ENCODE results near the gene CLCN6. TPM values are rescaled to one million over a fixed set of nuclear protein-coding genes. Genes with fewer than 3 reads are reported as not detected.

Gene CLCN6
- total RNA-seq, 1 donor from 2014 or later, result 6.8 TPM

- DNase-seq (ENCODE audit: low read depth), result no peak
- TF ChIP-seq CTCF (conservative IDR thresholded peaks at IDR 0.05; ENCODE audit: low read depth, low read length), result no peak
- no peak overlapping the region for H3K4me3 ChIP-seq (ENCODE audit: low read depth, low read length)
These were observed 35.5 kb downstream of the CLCN6 start for GRCh38 chr1:11841245-11842153.

DNA sequence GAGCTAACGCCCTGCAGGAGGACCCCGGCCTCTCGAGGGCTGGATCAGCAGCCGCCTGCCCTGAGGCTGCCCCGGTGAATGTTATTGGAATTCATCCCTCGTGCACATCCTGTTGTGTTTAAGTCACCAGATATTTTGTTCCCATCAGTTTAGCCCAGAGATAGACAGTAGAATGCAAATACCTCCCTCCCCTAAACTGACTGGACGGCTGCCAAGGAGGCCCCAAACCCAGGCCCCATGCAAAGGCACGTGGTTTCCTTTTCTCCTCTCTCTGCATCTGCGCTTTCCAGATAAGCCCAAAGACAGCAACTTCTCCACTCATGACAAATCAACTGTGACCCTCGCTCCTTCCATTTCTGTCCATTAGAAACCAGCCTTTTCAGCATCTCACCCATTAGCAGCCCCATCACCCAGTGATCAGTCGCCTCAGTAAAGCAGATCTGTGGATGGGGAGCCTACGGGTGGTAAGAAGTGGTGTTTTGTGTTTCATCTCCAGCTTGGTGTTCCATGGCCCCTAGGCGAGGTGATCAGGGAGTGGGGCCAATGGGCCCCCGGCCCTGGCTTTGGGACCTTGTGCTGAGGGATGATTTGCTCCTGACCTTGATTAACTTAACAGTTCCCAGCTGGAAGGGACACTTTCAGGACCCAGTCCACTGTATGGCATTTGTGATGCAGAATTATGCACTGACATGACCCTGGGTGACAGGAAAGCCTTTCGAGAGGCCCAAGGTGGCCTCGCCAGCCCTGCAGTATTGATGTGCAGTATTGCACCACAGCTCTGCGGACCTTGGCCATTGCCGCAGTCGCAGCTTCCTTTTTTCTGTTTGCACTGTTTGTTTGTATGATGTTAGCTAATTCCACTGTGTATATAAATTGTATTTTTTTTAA is 36.4 kb downstream of the CLCN6 start:
- DNase-seq (ENCODE audit: low read depth), result no peak
- H3K4me3 ChIP-seq (ENCODE audit: low read depth, low read length), result no peak overlapping the region
- TF ChIP-seq CTCF (conservative IDR thresholded peaks at IDR 0.05; ENCODE audit: low read depth, low read length), result no peak

DNA sequence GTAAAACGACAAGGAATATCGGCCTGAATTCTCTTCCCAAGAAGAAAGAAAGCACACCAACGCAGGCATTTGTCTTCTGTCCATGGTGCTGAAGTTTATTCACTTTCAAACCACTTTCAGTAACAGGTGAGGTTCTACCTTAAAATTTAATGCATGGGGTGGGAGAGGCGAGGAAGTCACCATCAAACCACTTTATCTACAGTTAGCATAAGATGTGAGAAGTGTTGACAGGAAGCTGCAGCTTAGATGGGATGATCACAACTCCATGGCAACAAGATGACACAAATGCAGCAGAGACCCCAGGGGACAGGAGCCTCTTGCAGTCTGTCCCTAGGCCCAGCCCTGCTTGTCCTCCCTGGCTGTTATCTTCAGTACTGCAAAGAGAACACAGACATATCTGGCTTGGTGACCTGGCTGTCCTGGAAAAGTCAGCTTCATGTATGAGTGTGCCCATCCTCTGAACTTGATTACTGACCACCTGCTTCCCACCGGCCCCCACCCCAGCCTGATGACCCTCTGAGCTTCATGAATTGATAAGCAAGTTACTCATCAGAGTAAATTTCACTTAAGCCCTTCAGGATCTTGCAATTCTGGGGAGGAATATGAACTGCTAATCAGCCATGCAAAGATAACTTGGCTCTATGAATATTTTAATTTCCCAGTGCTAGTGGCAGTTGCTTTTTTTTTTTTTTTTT is 39.8 kb downstream of the CLCN6 start:
- H3K4me3 ChIP-seq (ENCODE audit: low read depth, low read length), result no peak overlapping the region
- TF ChIP-seq CTCF (conservative IDR thresholded peaks at IDR 0.05; ENCODE audit: low read depth, low read length), result no peak
- DNase-seq (ENCODE audit: low read depth), result no peak

GRCh38 chr1:11847667-11848372 is 41.8 kb downstream of the CLCN6 start, which contains the start of gene NPPA:
NPPA (minus strand) TSS chr1:11847783; CDS start chr1:11847684, 99 bp downstream.
- no peak within 1 kb of the TSS for H3K4me3 ChIP-seq (ENCODE audit: low read depth, low read length)
- no peak for DNase-seq (ENCODE audit: low read depth)
- TF ChIP-seq CTCF (conservative IDR thresholded peaks at IDR 0.05; ENCODE audit: low read depth, low read length), result no peak

DNA sequence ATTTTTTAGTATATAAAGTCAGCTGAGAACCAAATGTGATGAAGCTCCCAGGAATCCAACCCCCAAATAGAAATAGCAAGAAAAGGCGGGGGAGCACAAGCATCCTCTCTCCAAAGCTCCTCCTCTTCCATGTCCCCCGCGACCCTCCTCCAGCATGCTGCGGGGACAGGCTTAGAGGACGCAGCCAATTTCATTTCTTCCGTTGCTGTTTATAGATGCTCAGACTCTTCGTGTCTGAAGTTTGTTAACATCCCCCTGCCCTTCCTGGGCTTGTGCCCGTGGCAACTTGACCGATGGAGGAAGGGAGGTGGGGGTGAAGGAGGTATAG is 42.3 kb downstream of the CLCN6 start:
- no peak overlapping the region for H3K4me3 ChIP-seq (ENCODE audit: low read depth, low read length)
- DNase-seq (ENCODE audit: low read depth), result no peak
- TF ChIP-seq CTCF (conservative IDR thresholded peaks at IDR 0.05; ENCODE audit: low read depth, low read length), result no peak

GRCh38 chr1:11850156-11850555 is 44.2 kb downstream of the CLCN6 start:
- H3K4me3 ChIP-seq (ENCODE audit: low read depth, low read length), result no peak overlapping the region
- no peak for TF ChIP-seq CTCF (conservative IDR thresholded peaks at IDR 0.05; ENCODE audit: low read depth, low read length)
- no peak for DNase-seq (ENCODE audit: low read depth)
